Neural progenitor cell (in vitro differentiated cells): ENCODE data around the gene TNFRSF1B.

ENCODE experiments used
- CTCF ChIP-seq: fragments of 200-600 bp; sonication (generic); IDR thresholded peaks from 2 replicates; pipeline ENCODE4 v1.5.1; 2017; ENCODE audit warnings: antibody characterized with exemption, mild to moderate bottlenecking
- EZH2phosphoT487 ChIP-seq: fragments of 200-600 bp; sonication (generic); IDR thresholded peaks from 2 replicates; pipeline ENCODE4 v1.6.1; 2017; ENCODE audit warnings: antibody characterized with exemption

- peak; percentile 96 for TF ChIP-seq CTCF
- TF ChIP-seq EZH2phosphoT487 = no peak
Observed at GRCh38 chr1:12124693-12125421, 41.9 kb upstream of the TNFRSF1B start.
